WTC11 (cell line): ENCODE measurements around the gene ZFP91. TPM values are rescaled to one million over a fixed set of nuclear protein-coding genes. Genes with fewer than 3 reads are reported as not detected.

Source experiments
- ATAC-seq: fragments of 200-7000 bp; cut with Tn5 transposase; 2 replicates; pipeline ENCODE4 v1.10.0; 2021; ENCODE audit warnings: mild to moderate bottlenecking, moderate library complexity
- CTCF ChIA-PET: fragments of 300-600 bp; sonication (Branson Sonifier 250); formaldehyde crosslinking; loops from one replicate; lab custom pipeline; 2021; ENCODE audit warnings: antibody characterized with exemption; lab: Charles Lee
- POLR2A ChIA-PET: fragments of 350-600 bp; sonication (Branson Sonifier 250); formaldehyde crosslinking; loops from one replicate; lab custom pipeline; 2021; ENCODE audit warnings: antibody characterized with exemption; lab: Charles Lee
- DNase-seq: peaks from one replicate; pipeline ENCODE4 v3.0.0; 2021; ENCODE audit warnings: low spot score
- H3K27ac Mint-ChIP-seq: 2 replicates; pipeline ENCODE4 v1.8.0; 2021; ENCODE audit warnings: mixed read lengths
- H3K27me3 Mint-ChIP-seq: 2 replicates; pipeline ENCODE4 v1.8.0; 2021; ENCODE audit warnings: low read depth, mild to moderate bottlenecking, moderate library complexity, mixed read lengths
- H3K36me3 Mint-ChIP-seq: 2 replicates; pipeline ENCODE4 v1.8.0; 2021; ENCODE audit warnings: mixed read lengths
- H3K4me1 Mint-ChIP-seq: 2 replicates; pipeline ENCODE4 v1.8.0; 2022; ENCODE audit warnings: mixed read lengths
- H3K4me3 Mint-ChIP-seq: 2 replicates; pipeline ENCODE4 v1.8.0; 2021; ENCODE audit warnings: mild to moderate bottlenecking, moderate library complexity, mixed read lengths
- H3K9me3 Mint-ChIP-seq: 2 replicates; pipeline ENCODE4 v1.8.0; 2021; ENCODE audit warnings: mixed read lengths
- CREM ChIP-seq: sonication (generic); formaldehyde crosslinking; IDR thresholded peaks from 2 replicates; pipeline ENCODE4 v1.8.1; 2022; ENCODE audit warnings: mild to moderate bottlenecking, missing genetic modification reagents, moderate library complexity
- E2F5 ChIP-seq: sonication (generic); formaldehyde crosslinking; IDR thresholded peaks from 2 replicates; pipeline ENCODE4 v1.8.1; 2022; ENCODE audit warnings: mild to moderate bottlenecking, moderate library complexity, missing genetic modification reagents
- ETV6 ChIP-seq: sonication (generic); formaldehyde crosslinking; IDR thresholded peaks from 2 replicates; pipeline ENCODE4 v1.8.1; 2022; ENCODE audit warnings: mild to moderate bottlenecking, missing genetic modification reagents
- GRHL2 ChIP-seq: fragments of 250-450 bp; sonication (Bioruptor Pico); IDR thresholded peaks from 2 replicates; pipeline ENCODE4 v1.8.0; 2022; ENCODE audit warnings: mild to moderate bottlenecking, moderate library complexity; ENCODE audit not compliant: insufficient replicate concordance, severe bottlenecking
- PRDM15 ChIP-seq: sonication (generic); formaldehyde crosslinking; IDR thresholded peaks from 2 replicates; pipeline ENCODE4 v1.8.0; 2022; ENCODE audit warnings: missing genetic modification reagents
- PREB ChIP-seq: sonication (generic); formaldehyde crosslinking; IDR thresholded peaks from 2 replicates; pipeline ENCODE4 v1.8.1; 2022; ENCODE audit warnings: mild to moderate bottlenecking, missing genetic modification reagents, moderate library complexity, borderline replicate concordance
- PRRX2 ChIP-seq: fragments of 250-450 bp; sonication (Bioruptor Pico); IDR thresholded peaks from 2 replicates; pipeline ENCODE4 v1.8.0; 2021; ENCODE audit warnings: mild to moderate bottlenecking
- ZNF232 ChIP-seq: sonication (generic); formaldehyde crosslinking; IDR thresholded peaks from 2 replicates; pipeline ENCODE4 v1.8.0; 2022; ENCODE audit warnings: mild to moderate bottlenecking, missing genetic modification reagents
- ZNF396 ChIP-seq: fragments of 250-450 bp; sonication (Bioruptor Pico); IDR thresholded peaks from 2 replicates; pipeline ENCODE4 v1.8.0; 2021; ENCODE audit warnings: mild to moderate bottlenecking, moderate library complexity, borderline replicate concordance
- ZNF416 ChIP-seq: fragments of 250-450 bp; sonication (Bioruptor Pico); IDR thresholded peaks from 2 replicates; pipeline ENCODE4 v1.9.0; 2021; ENCODE audit warnings: mild to moderate bottlenecking, inconsistent platforms
- ZNF512 ChIP-seq: sonication (generic); formaldehyde crosslinking; IDR thresholded peaks from 2 replicates; pipeline ENCODE4 v1.8.1; 2022; ENCODE audit warnings: missing genetic modification reagents, borderline replicate concordance
- total RNA-seq: library from RNA; stranded (reverse); gene quantifications from 3 replicates; pipeline ENCODE4 v1.2.3, GENCODE V29; 2021
- TF ChIP-seq, protein P1 (sequence below): sonication (generic); formaldehyde crosslinking; IDR thresholded peaks from 2 replicates; pipeline ENCODE4 v1.8.1; 2023; ENCODE audit warnings: mild to moderate bottlenecking, missing genetic modification reagents
- TF ChIP-seq, protein P2 (sequence below): sonication (generic); formaldehyde crosslinking; IDR thresholded peaks from 2 replicates; pipeline ENCODE4 v1.8.0; 2023; ENCODE audit warnings: mild to moderate bottlenecking, missing genetic modification reagents
- TF ChIP-seq, protein P3 (sequence below): sonication (generic); formaldehyde crosslinking; IDR thresholded peaks from 2 replicates; pipeline ENCODE4 v1.8.0; 2023; ENCODE audit warnings: missing genetic modification reagents
- TF ChIP-seq, protein P4 (sequence below): sonication (generic); formaldehyde crosslinking; IDR thresholded peaks from 2 replicates; pipeline ENCODE4 v1.8.1; 2023; ENCODE audit warnings: mild to moderate bottlenecking, missing genetic modification reagents
- TF ChIP-seq, protein P5 (sequence below): sonication (generic); formaldehyde crosslinking; IDR thresholded peaks from 2 replicates; pipeline ENCODE4 v1.8.0; 2022; ENCODE audit warnings: mild to moderate bottlenecking, missing genetic modification reagents
- TF ChIP-seq, protein P6 (sequence below): fragments of 250-450 bp; sonication (Bioruptor Pico); IDR thresholded peaks from 2 replicates; pipeline ENCODE4 v1.9.0; 2021; ENCODE audit warnings: mild to moderate bottlenecking

Gene ZFP91
- total RNA-seq, 1 experiment from 2014 or later: 28.1 TPM

DNA sequence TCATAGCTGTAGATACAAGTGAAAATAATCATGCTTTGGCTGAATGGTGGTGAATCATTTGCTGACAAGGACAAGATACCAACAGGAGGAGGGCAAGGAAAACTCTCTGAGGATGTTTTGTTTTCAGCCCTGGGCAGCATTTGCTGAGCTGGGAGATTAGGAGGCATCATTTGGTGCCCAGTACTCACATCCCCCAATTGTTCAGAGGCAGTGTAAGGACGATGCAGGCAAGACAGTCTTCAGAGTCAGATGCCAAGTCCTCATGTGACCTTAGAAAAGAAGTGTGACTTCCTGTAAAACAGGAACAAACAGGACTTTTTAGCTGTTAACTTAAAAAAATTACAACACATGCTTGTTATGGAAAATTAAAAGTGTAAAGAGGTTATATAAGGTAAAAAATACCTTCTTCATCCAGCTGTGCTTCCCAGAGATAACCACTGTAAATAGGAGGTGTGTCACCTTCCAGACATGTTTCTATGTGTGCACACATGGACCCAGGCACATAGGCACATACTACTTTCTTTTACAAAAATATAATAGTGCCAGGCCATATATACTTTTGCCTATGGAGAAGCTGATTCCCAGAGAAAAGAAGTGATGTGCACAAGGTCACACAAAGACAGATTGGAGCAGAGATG lies 61.6 kb downstream of the ZFP91 start (continued):
- TF ChIP-seq ZNF512 (CRISPR knock-in tag) (no peak), ZNF396 (CRISPR knock-in tag) (no peak), PRDM15 (no peak), ETV6 (CRISPR knock-in tag) (no peak), E2F5 (CRISPR knock-in tag) (no peak)
- TF ChIP-seq, protein P1, sequence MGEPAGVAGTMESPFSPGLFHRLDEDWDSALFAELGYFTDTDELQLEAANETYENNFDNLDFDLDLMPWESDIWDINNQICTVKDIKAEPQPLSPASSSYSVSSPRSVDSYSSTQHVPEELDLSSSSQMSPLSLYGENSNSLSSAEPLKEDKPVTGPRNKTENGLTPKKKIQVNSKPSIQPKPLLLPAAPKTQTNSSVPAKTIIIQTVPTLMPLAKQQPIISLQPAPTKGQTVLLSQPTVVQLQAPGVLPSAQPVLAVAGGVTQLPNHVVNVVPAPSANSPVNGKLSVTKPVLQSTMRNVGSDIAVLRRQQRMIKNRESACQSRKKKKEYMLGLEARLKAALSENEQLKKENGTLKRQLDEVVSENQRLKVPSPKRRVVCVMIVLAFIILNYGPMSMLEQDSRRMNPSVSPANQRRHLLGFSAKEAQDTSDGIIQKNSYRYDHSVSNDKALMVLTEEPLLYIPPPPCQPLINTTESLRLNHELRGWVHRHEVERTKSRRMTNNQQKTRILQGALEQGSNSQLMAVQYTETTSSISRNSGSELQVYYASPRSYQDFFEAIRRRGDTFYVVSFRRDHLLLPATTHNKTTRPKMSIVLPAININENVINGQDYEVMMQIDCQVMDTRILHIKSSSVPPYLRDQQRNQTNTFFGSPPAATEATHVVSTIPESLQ (CRISPR knock-in tag): no peak
- TF ChIP-seq, protein P2, sequence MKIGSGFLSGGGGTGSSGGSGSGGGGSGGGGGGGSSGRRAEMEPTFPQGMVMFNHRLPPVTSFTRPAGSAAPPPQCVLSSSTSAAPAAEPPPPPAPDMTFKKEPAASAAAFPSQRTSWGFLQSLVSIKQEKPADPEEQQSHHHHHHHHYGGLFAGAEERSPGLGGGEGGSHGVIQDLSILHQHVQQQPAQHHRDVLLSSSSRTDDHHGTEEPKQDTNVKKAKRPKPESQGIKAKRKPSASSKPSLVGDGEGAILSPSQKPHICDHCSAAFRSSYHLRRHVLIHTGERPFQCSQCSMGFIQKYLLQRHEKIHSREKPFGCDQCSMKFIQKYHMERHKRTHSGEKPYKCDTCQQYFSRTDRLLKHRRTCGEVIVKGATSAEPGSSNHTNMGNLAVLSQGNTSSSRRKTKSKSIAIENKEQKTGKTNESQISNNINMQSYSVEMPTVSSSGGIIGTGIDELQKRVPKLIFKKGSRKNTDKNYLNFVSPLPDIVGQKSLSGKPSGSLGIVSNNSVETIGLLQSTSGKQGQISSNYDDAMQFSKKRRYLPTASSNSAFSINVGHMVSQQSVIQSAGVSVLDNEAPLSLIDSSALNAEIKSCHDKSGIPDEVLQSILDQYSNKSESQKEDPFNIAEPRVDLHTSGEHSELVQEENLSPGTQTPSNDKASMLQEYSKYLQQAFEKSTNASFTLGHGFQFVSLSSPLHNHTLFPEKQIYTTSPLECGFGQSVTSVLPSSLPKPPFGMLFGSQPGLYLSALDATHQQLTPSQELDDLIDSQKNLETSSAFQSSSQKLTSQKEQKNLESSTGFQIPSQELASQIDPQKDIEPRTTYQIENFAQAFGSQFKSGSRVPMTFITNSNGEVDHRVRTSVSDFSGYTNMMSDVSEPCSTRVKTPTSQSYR (CRISPR knock-in tag): no peak
- TF ChIP-seq, protein P3, sequence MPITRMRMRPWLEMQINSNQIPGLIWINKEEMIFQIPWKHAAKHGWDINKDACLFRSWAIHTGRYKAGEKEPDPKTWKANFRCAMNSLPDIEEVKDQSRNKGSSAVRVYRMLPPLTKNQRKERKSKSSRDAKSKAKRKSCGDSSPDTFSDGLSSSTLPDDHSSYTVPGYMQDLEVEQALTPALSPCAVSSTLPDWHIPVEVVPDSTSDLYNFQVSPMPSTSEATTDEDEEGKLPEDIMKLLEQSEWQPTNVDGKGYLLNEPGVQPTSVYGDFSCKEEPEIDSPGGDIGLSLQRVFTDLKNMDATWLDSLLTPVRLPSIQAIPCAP: no peak

DNA sequence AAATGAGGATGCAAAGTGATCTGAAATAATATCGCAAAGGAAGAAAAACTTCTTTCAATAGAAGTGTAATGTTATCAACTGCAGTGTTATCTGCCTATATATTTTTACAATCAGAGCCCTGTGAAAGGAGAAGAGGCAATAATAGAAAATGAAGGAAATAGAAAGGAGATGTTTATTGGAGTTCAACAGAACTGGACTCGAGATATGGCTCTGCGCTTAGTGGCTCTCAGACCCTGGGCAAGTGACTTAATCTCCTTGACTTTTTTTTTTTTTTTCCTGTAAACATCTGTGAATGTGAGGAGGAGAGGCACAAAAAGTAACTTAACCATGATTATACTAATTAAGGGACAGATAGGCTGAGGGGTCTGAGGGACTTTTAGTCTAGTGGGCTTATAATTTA lies 62.5 kb downstream of the ZFP91 start:
- Mint-ChIP-seq H3K9me3 (peaks cover 38% of the 10 kb centered on the region), H3K4me1 (no peaks in the 10 kb centered on the region), H3K36me3 (peaks cover 19% of the 10 kb centered on the region), H3K27ac (no peak overlapping the region), H3K27me3 (no peaks in the 10 kb centered on the region), H3K4me3 (no peak overlapping the region)
- ChIA-PET POLR2A (no interaction called here), CTCF (interaction anchor here (1.0 to 1.7 kb wide), 2 partner anchors 12 to 517 kb away, joined by 3 to 6 read pairs; no protein-coding TSS in a partner anchor)
- DNase-seq: no peak
- no peak for ATAC-seq
- TF ChIP-seq, protein P4, sequence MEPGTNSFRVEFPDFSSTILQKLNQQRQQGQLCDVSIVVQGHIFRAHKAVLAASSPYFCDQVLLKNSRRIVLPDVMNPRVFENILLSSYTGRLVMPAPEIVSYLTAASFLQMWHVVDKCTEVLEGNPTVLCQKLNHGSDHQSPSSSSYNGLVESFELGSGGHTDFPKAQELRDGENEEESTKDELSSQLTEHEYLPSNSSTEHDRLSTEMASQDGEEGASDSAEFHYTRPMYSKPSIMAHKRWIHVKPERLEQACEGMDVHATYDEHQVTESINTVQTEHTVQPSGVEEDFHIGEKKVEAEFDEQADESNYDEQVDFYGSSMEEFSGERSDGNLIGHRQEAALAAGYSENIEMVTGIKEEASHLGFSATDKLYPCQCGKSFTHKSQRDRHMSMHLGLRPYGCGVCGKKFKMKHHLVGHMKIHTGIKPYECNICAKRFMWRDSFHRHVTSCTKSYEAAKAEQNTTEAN (CRISPR knock-in tag): no peak
- TF ChIP-seq, protein P5, sequence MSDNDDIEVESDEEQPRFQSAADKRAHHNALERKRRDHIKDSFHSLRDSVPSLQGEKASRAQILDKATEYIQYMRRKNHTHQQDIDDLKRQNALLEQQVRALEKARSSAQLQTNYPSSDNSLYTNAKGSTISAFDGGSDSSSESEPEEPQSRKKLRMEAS (CRISPR knock-in tag): no peak
- TF ChIP-seq PREB (CRISPR knock-in tag): no peak
- no peak for TF ChIP-seq ZNF232 (CRISPR knock-in tag)
- no peak for TF ChIP-seq ZNF416
- no peak for TF ChIP-seq PRRX2 (CRISPR knock-in tag)
- no peak for TF ChIP-seq CREM
- no peak for TF ChIP-seq GRHL2 (CRISPR knock-in tag)
- TF ChIP-seq, protein P6, sequence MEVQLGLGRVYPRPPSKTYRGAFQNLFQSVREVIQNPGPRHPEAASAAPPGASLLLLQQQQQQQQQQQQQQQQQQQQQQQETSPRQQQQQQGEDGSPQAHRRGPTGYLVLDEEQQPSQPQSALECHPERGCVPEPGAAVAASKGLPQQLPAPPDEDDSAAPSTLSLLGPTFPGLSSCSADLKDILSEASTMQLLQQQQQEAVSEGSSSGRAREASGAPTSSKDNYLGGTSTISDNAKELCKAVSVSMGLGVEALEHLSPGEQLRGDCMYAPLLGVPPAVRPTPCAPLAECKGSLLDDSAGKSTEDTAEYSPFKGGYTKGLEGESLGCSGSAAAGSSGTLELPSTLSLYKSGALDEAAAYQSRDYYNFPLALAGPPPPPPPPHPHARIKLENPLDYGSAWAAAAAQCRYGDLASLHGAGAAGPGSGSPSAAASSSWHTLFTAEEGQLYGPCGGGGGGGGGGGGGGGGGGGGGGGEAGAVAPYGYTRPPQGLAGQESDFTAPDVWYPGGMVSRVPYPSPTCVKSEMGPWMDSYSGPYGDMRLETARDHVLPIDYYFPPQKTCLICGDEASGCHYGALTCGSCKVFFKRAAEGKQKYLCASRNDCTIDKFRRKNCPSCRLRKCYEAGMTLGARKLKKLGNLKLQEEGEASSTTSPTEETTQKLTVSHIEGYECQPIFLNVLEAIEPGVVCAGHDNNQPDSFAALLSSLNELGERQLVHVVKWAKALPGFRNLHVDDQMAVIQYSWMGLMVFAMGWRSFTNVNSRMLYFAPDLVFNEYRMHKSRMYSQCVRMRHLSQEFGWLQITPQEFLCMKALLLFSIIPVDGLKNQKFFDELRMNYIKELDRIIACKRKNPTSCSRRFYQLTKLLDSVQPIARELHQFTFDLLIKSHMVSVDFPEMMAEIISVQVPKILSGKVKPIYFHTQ (CRISPR knock-in tag): no peak
